OCI-LY7 (cell line): ENCODE measurements around the gene ANP32A. TPM values are rescaled to one million over a fixed set of nuclear protein-coding genes. Genes with fewer than 3 reads are reported as not detected.
A peak's percentile ranks its signal among the peaks of the same experiment; 100 is the strongest.

Experiments
- BruUV-seq: library from RNA; stranded (reverse); fragments of 400-500 nt; replicated peaks from 2 replicates; lab custom pipeline; 2021; lab: Mats Ljungman, UMichigan
- CTCF ChIA-PET: fragments of 300-600 bp; sonication (Branson Sonifier 250); formaldehyde crosslinking; loops from one replicate; lab custom pipeline; 2022; ENCODE audit warnings: antibody characterized with exemption; ENCODE audit not compliant: unreplicated experiment; lab: Charles Lee
- POLR2A ChIA-PET: fragments of 300-600 bp; sonication (Branson Sonifier 250); formaldehyde crosslinking; loops from one replicate; lab custom pipeline; 2022; ENCODE audit warnings: antibody characterized with exemption; lab: Charles Lee
- DNase-seq: peaks from one replicate; pipeline ENCODE4 v3.0.0-alpha.2; 2015; ENCODE audit warnings: low spot score
- H2AFZ ChIP-seq: fragments of 200-600 bp; sonication (generic), shearing (Covaris generic); 2 replicates; pipeline ENCODE4 v1.6.1; 2014; ENCODE audit warnings: mild to moderate bottlenecking, antibody characterized with exemption, low read length, moderate library complexity
- H3K27ac ChIP-seq: fragments of 200-600 bp; sonication (generic); 2 replicates; pipeline ENCODE4 v1.5.1; 2014; ENCODE audit warnings: mixed run types, low read depth, mild to moderate bottlenecking, moderate library complexity, low read length, inconsistent platforms; ENCODE audit not compliant: poor library complexity, severe bottlenecking
- H3K36me3 ChIP-seq: fragments of 200-600 bp; sonication (generic); 2 replicates; pipeline ENCODE4 v1.6.1; 2014; ENCODE audit warnings: mild to moderate bottlenecking, antibody characterized with exemption, low read length, moderate library complexity, mixed read lengths; ENCODE audit not compliant: insufficient read depth
- H3K4me1 ChIP-seq: fragments of 200-600 bp; sonication (generic); 2 replicates; pipeline ENCODE4 v1.5.1; 2014; ENCODE audit warnings: mild to moderate bottlenecking, low read length; ENCODE audit not compliant: insufficient read depth, poor library complexity, severe bottlenecking
- H3K4me2 ChIP-seq: fragments of 200-600 bp; sonication (generic); 2 replicates; pipeline ENCODE4 v1.6.1; 2014; ENCODE audit warnings: mild to moderate bottlenecking, low read length
- H3K4me3 ChIP-seq: fragments of 200-600 bp; sonication (generic); 2 replicates; pipeline ENCODE4 v1.5.1; 2014; ENCODE audit warnings: mild to moderate bottlenecking, low read depth, low read length; ENCODE audit not compliant: poor library complexity, severe bottlenecking
- H3K79me2 ChIP-seq: fragments of 200-600 bp; sonication (generic); 2 replicates; pipeline ENCODE4 v1.6.1; 2016; ENCODE audit warnings: low read depth, mild to moderate bottlenecking, low read length, moderate library complexity, mixed read lengths; ENCODE audit not compliant: insufficient read depth
- H3K9me2 ChIP-seq: fragments of 200-600 bp; sonication (generic); 2 replicates; pipeline ENCODE4 v1.6.1; 2016; ENCODE audit warnings: mild to moderate bottlenecking, low read length, mixed read lengths; ENCODE audit not compliant: insufficient read depth
- H3K9me3 ChIP-seq: fragments of 200-600 bp; sonication (generic); 2 replicates; pipeline ENCODE4 v1.6.1; 2014; ENCODE audit warnings: mild to moderate bottlenecking, mixed run types, low read length, mixed read lengths
- H4K20me1 ChIP-seq: fragments of 200-600 bp; sonication (generic); 2 replicates; pipeline ENCODE4 v1.6.1; 2014; ENCODE audit warnings: mild to moderate bottlenecking, antibody characterized with exemption, low read length, moderate library complexity, mixed read lengths; ENCODE audit not compliant: insufficient read depth
- CTCF ChIP-seq: fragments of 200-600 bp; sonication (generic); conservative IDR thresholded peaks from 2 replicates; pipeline ENCODE4 v1.5.1; 2014; ENCODE audit warnings: mild to moderate bottlenecking, antibody characterized with exemption, low read length, moderate library complexity, mixed read lengths
- EZH2phosphoT487 ChIP-seq: fragments of 200-600 bp; sonication (generic); IDR thresholded peaks from 2 replicates; pipeline ENCODE4 v1.6.1; 2018; ENCODE audit warnings: low read depth, borderline replicate concordance, mild to moderate bottlenecking, mixed run types, antibody characterized with exemption, low read length, moderate library complexity, mixed read lengths
- intact Hi-C: fragments of 100-400 bp; cut with micrococcal nuclease; formaldehyde crosslinking; loops from one replicate; pipeline ENCODE4 v1.10.0; 2022; ENCODE audit not compliant: unreplicated experiment
- total RNA-seq, 2 experiments: library from RNA; depleted of rRNA in 1 of 2; stranded (reverse); fragments of >200 nt in 1 of 2; shearing (Covaris generic) in 1 of 2; gene quantifications; 2 replicates each; pipeline ENCODE4 v1.2.3, GENCODE V29; 2014 to 2022

Gene ANP32A
- total RNA-seq, 2 experiments from 2014 or later = 232 to 580 TPM

- BruUV-seq = no TSS peak
- H3K4me1 ChIP-seq = peaks cover 7% of the 10 kb centered on the region
- no peak for DNase-seq
- H3K27ac ChIP-seq = no peak overlapping the region
- H3K79me2 ChIP-seq = no peaks in the 10 kb centered on the region
- CTCF ChIA-PET = interaction anchor here (0.5 kb wide), 1 partner anchor 140 kb away, joined by 5 read pairs; no protein-coding TSS in a partner anchor
- no peaks in the 10 kb centered on the region for H4K20me1 ChIP-seq
- no peak overlapping the region for H2AFZ ChIP-seq
- no peaks in the 10 kb centered on the region for H3K9me3 ChIP-seq
- intact Hi-C loops = no loop called here
- H3K36me3 ChIP-seq = no peaks in the 10 kb centered on the region
- H3K4me2 ChIP-seq = no peak overlapping the region
- no peaks in the 10 kb centered on the region for H3K9me2 ChIP-seq
- no peak for TF ChIP-seq CTCF
- no peak for TF ChIP-seq EZH2phosphoT487
- POLR2A ChIA-PET = interaction anchor here (0.6 kb wide), 1 partner anchor 277 kb away, joined by 3 read pairs; no protein-coding TSS in a partner anchor
- no peak overlapping the region for H3K4me3 ChIP-seq
Measured at GRCh38 chr15:68735610-68736009, 85.1 kb downstream of the ANP32A start.

- POLR2A ChIA-PET = interaction anchor here (0.5 to 1.1 kb wide), 3 partner anchors 10 to 97 kb away, joined by 3 to 4 read pairs (median 4); no protein-coding TSS in a partner anchor
- H3K27ac ChIP-seq = no peak overlapping the region
- H2AFZ ChIP-seq = no peak overlapping the region
- CTCF ChIA-PET = interaction anchor here (0.5 to 0.6 kb wide), 2 partner anchors 141 to 400 kb away, joined by 3 to 5 read pairs; no protein-coding TSS in a partner anchor
- no peak overlapping the region for H3K4me3 ChIP-seq
- H3K9me3 ChIP-seq = no peaks in the 10 kb centered on the region
- H3K4me1 ChIP-seq = peaks cover 7% of the 10 kb centered on the region
- no TSS peak for BruUV-seq
- H3K36me3 ChIP-seq = no peaks in the 10 kb centered on the region
- H3K9me2 ChIP-seq = no peaks in the 10 kb centered on the region
- DNase-seq = peak; percentile 20
- H3K4me2 ChIP-seq = no peak overlapping the region
- intact Hi-C loops = no loop called here
- H3K79me2 ChIP-seq = no peaks in the 10 kb centered on the region
- H4K20me1 ChIP-seq = no peaks in the 10 kb centered on the region
- TF ChIP-seq CTCF = no peak
- no peak for TF ChIP-seq EZH2phosphoT487
Measured at GRCh38 chr15:68734881-68735280, 85.8 kb downstream of the ANP32A start.

- intact Hi-C loops = no loop called here
- no peak overlapping the region for H3K4me3 ChIP-seq
- ChIA-PET POLR2A (interaction anchor here (0.5 to 1.1 kb wide), 3 partner anchors 9 to 98 kb away, joined by 3 to 4 read pairs (median 4); no protein-coding TSS in a partner anchor), CTCF (interaction anchor here (0.6 kb wide), 1 partner anchor 400 kb away, joined by 3 read pairs; no protein-coding TSS in a partner anchor)
- BruUV-seq = no TSS peak
- H3K4me2 ChIP-seq = no peak overlapping the region
- no peak overlapping the region for H2AFZ ChIP-seq
- H3K27ac ChIP-seq = no peak overlapping the region
- TF ChIP-seq EZH2phosphoT487 (no peak), CTCF (no peak)
- no peaks in the 10 kb centered on the region for H3K9me3 ChIP-seq
- H3K79me2 ChIP-seq = no peaks in the 10 kb centered on the region
- no peak for DNase-seq
- H3K9me2 ChIP-seq = no peaks in the 10 kb centered on the region
- peaks cover 7% of the 10 kb centered on the region for H3K4me1 ChIP-seq
- no peaks in the 10 kb centered on the region for H3K36me3 ChIP-seq
- H4K20me1 ChIP-seq = no peaks in the 10 kb centered on the region
Measured at GRCh38 chr15:68734352-68734751, 86.3 kb downstream of the ANP32A start.
